Astrocyte of the spinal cord (primary cell): ENCODE measurements around the gene PSTPIP2.

Source experiments
- DNase-seq: peaks from one replicate; pipeline ENCODE4 v3.0.0; 2011; ENCODE audit warnings: low read depth, low spot score
- H3K4me3 ChIP-seq: 2 replicates; pipeline ENCODE4 v1.5.1; 2011; ENCODE audit warnings: low read depth, mild to moderate bottlenecking, low read length, moderate library complexity
- CTCF ChIP-seq: IDR thresholded peaks from 2 replicates; pipeline ENCODE4 v1.5.1; 2012; ENCODE audit warnings: low read depth, mild to moderate bottlenecking, low read length, inconsistent platforms
- in situ Hi-C: cut with HindIII; loops from 2 replicates; pipeline ENCODE4 v1.10.0; 2017; ENCODE audit warnings: low sequenced_read_pairs

Gene PSTPIP2, protein sequence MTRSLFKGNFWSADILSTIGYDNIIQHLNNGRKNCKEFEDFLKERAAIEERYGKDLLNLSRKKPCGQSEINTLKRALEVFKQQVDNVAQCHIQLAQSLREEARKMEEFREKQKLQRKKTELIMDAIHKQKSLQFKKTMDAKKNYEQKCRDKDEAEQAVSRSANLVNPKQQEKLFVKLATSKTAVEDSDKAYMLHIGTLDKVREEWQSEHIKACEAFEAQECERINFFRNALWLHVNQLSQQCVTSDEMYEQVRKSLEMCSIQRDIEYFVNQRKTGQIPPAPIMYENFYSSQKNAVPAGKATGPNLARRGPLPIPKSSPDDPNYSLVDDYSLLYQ

DNA sequence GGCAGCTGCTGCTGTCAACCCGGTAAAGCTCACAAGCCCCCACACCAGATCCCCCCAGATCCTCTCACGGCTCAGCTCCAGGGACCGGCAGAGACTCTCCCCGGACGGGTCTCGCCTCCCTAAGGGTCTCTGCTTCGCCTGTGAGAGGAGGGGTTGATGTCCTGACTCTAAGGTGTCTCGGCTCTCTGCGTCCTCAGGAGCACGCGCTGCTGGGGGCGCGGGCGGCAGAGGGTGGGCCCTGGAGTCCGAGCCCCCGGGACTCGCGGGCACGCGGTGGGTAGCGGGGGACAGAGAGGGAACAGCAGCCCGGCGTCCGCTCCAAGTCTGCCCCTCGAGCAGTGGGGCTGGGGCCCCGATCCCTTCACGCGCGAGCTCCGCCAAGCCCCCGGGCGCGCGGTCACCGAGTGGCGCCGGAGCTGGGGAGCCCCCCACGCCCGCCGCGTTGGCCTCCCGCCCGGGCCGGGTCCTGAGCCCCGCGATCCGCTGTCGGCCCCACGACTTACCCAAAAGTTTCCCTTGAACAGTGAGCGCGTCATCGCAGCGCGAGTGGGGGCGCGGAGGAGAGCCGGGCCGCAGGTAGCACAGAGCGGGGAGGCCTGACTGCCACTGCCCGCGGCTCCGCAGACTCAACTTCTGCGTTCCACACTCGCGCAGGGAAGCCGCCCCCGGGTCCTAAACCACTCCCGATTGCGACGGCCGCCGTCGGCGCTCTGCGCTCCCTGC is at the start of gene PSTPIP2:
PSTPIP2 (minus strand) TSS at position 608 of the 723 bp plus-strand sequence; CDS start at position 536, 72 bp downstream.
- no peak for TF ChIP-seq CTCF
- DNase-seq: peak; percentile 54
- in situ Hi-C loops: no loop called here
- H3K4me3 ChIP-seq: peak within 1 kb of the TSS; percentile 57

GRCh38 chr18:46113751-46114150 is 41.7 kb upstream of the PSTPIP2 start:
- H3K4me3 ChIP-seq: no peak overlapping the region
- no peak for DNase-seq
- in situ Hi-C loops: no loop called here
- TF ChIP-seq CTCF: no peak

- in situ Hi-C loops: no loop called here
- no peak for DNase-seq
- no peak for TF ChIP-seq CTCF
- H3K4me3 ChIP-seq: no peak overlapping the region
Measured at GRCh38 chr18:46110406-46110805, 38.3 kb upstream of the PSTPIP2 start.

DNA sequence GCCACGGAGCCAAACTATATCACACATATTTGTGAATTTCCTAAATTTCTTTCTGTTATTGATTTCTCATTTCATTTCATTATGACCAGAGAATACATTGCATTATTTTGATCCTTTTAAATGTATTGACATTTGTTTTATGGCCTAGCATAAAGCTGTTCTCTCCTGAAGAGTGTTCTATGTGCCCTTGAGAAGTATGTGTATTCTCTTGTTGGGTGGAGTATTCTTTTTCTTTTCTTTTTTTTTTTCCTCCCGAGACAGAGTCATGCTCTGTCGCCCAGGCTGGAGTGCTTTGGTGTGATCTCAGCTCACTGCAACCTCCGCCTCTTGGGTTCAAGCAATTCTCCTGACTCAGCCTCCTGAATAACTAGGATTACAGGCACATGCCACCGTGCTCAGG is 37.3 kb upstream of the PSTPIP2 start:
- no peak for DNase-seq
- in situ Hi-C loops: no loop called here
- TF ChIP-seq CTCF: no peak
- no peak overlapping the region for H3K4me3 ChIP-seq

DNA sequence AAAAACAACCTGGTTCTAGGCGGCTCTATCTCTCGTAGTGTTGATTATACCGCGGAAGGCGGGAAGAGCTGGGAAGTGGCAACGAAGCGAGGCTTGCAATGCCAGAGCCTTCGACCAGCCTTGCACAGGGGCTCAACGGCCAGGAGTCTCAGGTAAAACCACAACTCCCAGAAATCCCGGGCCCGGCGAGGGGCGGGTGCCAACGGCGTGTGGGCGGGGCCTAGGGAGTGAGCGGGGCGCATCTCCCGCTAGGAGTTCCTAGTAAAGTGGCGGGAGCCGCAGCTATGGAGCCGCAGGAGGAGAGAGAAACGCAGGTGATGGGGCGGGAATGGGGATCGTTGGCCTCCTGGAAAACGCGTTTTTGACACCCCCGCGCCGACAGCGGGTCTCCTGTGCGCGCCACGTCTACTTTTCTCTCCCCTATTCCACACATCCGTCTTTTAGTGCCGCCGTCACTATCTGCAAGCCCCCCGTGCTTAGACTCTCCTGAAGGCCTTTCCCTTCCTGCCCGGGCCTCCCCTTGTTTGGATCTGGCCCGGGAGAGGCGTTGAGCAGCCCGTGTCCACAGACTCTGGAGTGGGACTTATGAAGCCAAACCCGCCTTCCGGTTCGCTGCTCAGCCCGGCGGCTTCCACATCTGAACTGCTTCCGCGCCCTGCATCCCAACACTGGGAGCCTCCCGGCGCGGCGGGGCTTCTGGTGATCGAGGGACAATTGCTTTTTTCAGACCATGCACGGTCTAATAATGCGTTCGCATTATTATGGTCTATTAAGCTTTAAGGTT is 32.3 kb upstream of the PSTPIP2 start, which contains the start of gene HAUS1:
HAUS1 (plus strand) TSS at position 258 of the 784 bp plus-strand sequence; CDS start at position 285, 27 bp downstream.
- in situ Hi-C loops: no loop called here
- DNase-seq: peak; percentile 87
- no peak for TF ChIP-seq CTCF
- peak within 1 kb of the TSS; percentile 92 for H3K4me3 ChIP-seq

DNA sequence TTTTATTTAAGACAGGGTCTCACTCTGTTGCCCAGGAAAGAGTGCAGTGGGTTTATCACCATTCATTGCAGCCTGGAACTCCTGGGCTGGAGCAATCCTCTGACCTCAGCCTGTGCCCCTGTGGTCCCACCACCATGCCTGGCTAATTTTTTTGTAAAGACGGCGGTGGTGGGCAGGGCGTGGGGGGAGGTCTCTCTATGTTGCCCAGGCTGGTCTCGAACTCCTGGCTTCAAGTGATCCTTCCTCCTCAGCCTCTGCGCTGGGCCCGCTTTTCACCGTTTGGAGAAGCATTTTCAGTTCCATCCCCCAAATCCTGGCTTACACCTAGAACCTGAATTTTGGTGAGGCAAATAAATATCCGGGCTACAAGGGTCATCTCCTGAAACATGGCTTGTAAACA is 27.4 kb upstream of the PSTPIP2 start:
- no peak for DNase-seq
- H3K4me3 ChIP-seq: no peak overlapping the region
- in situ Hi-C loops: no loop called here
- TF ChIP-seq CTCF: no peak
